Sigmoid colon (tissue), 4 donors: ENCODE results near the gene GRAMD4.
"Not testable (repeated sequence)": the region's sequence is repeated elsewhere in the genome, so short reads cannot be mapped to it uniquely, and the experiment has no call there.

Source experiments
- CTCF ChIP-seq, 4 experiments: fragments of 450-650 bp in 3 of 4; fragments of 200-600 bp in 1 of 4; IDR thresholded peaks; one replicate each; pipeline ENCODE4 v1.5.1; 2016 to 2019; ENCODE audit warnings: antibody characterized with exemption in 4 of 4, mild to moderate bottlenecking in 3 of 4, moderate library complexity in 2 of 4
- EP300 ChIP-seq, 4 donors: sonication (generic); formaldehyde crosslinking; IDR thresholded peaks; one replicate each; pipeline ENCODE4 v1.6.1; 2017; ENCODE audit warnings: antibody characterized with exemption in 4 of 4
- POLR2A ChIP-seq, 2 donors: fragments of 450-650 bp; IDR thresholded peaks; one replicate each; pipeline ENCODE4 v1.6.1; 2016; ENCODE audit warnings: antibody characterized with exemption in 2 of 2, mild to moderate bottlenecking in 2 of 2, moderate library complexity in 2 of 2
- POLR2AphosphoS5 ChIP-seq, 4 donors: sonication (generic); formaldehyde crosslinking; IDR thresholded peaks; one replicate each; pipeline ENCODE4 v1.6.1; 2017; ENCODE audit warnings: antibody characterized with exemption in 4 of 4

- TF ChIP-seq POLR2A, EP300, POLR2AphosphoS5, CTCF (IDR thresholded peaks at IDR 0.05): not testable (repeated sequence)
These were observed 22.8 kb downstream of the GRAMD4 start for GRCh38 chr22:46642840-46643480.
